HG02571 (cell line): ENCODE measurements around the gene FAM120AOS.

Experiments
- ATAC-seq: cut with Tn5 transposase; IDR thresholded peaks from one replicate; pipeline ENCODE4 v1.9.1; 2021; ENCODE audit warnings: mild to moderate bottlenecking, moderate library complexity; ENCODE audit not compliant: unreplicated experiment

The FAM120AOS gene

DNA sequence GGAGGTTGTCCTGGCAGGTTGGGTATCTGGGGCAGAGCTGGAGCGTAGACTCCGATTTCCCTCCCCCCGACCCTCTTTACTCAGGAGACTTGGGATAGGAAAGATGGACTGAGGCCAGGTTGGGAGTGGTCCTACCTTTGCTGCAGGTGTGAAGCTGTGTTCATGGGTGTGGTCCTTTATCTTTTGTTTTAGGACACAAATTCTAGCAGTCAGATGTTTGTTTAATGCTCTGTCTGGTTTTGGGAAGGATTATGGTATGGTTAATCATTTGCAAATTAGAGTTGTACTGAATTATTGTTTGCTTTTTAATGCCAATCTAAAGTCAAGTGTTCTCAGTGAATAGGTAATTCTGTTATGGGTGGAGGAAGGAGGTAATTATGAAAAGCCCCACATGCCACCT is 14.1 kb upstream of the FAM120AOS start:
- ATAC-seq: no peak

DNA sequence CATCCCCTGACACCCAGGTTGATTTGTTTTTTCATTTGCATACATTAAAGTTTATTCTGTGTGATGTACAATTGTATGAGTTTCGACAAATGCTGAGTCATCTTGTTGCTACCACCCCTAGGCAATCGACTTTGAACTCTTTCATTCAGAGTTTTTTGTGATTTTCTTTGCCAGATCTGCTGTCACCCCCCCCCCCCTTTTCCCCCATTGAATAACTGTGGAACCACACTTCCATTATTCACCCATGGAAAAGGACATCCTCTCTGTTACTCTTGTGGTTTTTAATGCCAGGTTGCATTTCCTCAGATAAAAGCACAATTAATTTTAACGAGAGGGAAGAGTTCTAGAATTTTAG is 13.7 kb upstream of the FAM120AOS start:
- no peak for ATAC-seq

DNA sequence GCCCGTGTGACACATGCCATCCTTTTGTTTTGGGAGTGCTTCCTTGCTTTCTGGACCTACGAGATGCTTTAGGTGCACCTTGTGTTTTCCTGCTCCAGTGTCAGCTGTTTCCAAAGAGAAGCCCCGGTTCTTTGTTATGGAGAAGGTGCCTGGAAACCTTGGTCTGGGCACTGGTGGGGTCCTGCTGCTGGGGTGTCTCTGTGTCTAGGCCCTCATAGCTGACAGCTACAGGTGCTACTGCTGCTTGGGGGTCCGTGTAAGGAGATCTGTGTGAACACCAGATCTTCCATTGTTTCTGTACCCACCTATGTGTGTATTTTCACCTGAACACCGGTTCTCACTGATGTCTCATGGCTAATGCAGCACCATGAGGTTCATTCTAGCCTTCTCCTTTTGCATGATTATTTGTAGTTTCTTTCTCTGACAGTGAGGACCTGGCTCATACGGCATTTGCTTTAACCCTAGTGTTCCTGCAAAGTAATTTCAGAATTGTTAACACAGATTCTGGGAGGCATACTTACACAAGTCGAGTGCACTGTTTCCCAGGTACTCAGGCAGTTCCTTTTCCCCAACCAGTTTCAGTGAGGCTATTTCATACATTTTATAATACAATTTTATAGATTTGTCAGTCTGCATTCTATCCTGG is 13.2 kb upstream of the FAM120AOS start:
- no peak for ATAC-seq

DNA sequence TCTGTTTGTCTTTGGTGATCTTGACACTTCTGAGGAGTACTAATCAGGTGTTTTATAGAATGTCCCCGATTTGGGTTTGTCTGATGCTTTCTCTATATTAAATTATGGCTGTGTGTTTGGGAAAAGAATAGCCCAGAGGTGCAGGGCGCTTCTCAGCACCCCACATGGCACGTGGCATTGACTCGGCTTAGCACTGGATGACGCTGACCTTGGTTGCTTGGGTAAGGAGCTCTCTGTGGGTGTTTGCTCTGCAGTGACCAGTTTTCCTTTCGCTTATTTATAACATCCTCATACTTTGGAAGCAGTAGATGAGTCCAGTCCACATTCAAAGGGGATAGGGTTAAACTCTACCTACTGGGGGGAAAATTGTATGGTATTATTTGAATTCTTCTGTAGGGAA is 12.5 kb upstream of the FAM120AOS start:
- no peak for ATAC-seq

DNA sequence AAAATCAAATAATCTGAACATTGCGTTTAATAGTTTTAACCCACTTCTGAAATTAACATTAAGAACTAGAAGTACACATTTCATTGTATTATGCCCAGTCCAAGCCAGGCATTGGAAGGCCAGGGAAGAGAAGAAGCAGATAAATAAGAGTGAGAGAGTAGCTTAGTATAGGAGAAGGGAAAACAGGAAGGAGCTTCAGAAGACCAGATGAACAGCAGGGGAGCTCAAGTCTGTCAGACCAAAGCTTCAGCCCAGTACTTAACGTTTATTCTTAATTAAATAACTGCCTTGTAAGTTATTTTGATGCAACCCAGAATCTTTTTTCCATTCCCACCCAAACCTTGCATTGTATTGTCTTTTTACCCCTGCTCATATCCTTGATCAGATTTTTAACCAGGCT is 11.5 kb upstream of the FAM120AOS start:
- no peak for ATAC-seq

DNA sequence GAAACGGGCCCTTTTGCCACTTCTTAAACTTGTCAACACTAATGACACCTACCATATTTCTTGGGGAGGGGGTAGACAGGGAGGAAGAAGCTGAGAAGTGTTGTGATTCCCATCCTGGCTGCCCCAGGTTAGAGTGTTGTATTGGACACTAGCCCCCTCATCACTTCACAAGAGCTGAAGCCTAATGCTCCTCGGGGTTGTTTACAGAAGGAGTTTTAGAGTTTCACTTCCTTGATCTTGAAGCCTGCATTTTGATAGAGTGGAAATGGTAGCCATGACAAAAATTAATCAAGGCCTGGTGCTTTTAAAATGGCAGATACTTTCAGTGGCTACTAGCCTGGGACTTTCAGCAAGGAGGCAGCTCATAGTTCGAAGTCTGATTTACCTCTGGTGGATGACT is 11.0 kb upstream of the FAM120AOS start:
- no peak for ATAC-seq

DNA sequence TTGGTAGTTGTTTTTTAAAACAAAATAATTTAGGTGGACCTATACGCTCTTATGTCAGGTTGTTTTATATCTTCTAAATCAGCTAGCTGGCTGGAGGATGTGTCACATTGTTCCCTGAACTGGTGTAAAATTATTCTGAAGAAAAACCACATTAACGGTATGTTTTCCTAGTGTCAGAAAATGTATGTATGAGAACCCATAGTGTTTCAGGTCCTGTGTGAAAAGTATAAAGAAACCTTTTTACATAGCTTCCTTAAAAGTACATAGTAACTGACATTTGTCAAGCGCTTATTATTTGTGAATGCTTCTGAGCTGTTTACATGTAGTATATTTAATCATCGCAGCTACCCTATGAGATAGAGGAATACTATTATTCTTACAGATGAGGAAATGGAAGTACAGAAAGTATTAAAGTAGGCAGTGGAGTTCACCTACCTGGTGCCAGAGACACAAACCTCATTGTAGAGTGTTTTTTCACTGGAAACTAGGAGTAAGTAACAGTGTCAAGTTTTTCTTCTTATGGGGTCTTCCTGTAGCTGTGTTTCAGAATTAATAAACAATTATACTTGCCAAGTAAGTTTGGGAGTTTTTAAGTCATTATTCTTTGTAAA is 10.4 kb upstream of the FAM120AOS start:
- no peak for ATAC-seq

DNA sequence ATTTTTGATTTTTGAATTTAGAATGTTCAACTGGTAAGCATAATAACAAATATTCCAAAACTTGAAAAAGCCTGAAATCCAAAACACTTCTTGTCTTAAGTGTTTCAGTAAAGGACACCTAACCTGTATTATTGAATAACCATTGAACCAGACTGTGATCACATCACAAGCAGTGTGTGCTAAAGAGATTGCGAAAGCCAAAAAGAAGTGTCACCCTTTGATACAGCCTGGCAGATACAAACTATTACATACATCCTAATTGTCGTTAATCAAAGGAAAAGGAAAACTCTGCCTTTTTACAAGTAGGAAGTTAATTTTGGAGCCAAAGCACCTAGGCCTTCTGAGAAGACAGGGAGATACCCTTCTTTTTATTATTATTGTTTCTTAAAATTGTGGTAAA is 8.4 kb upstream of the FAM120AOS start:
- ATAC-seq: no peak

DNA sequence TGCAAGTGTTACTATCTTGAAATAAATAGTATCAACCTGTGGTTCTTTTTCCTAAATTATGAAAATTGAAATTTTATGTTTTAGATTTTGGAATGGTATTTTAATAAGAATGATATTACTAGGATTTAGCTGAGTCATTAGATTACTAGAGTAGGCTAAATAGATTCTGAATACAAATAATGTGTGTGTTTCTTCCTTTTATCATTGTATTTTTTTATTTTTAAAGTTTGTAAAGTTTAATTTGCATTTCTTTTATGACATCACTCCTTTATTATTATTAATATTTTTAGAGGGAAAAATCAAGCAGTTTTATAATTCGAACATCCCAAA is 8.0 kb upstream of the FAM120AOS start:
- no peak for ATAC-seq

DNA sequence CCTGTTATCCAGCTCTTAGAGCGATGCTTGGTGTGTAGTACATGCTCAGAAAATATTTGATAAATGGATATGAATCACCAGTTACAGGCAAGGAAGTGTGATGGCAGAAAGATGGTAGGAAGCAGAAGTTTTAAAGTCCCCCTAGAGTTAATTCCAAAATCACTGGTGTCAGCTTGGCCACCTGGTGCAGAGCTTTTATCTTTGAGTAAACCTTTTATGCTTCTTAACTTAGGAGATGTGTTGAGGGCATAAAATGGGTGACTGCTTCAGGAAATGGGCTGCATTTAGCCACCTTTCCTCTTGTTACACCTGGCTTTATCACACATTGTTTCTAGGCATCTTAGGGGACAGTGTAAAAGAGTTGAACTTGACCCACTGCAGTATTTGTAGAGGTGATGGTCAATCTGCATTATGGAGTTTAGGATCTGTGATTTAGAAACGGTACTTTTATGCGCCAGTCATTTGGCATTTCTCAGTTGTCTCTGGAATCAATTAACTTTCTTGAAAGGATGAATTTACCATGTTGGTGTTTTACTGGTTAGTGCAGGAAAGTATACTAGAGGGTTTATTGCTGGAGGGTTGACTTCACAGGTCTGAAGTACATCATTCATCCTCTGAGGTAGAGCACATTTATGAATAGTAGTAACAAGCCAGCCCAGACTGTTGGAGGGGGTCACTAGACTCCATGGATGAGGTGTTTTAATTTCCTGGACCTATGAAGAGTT is 7.5 kb upstream of the FAM120AOS start:
- ATAC-seq: no peak

DNA sequence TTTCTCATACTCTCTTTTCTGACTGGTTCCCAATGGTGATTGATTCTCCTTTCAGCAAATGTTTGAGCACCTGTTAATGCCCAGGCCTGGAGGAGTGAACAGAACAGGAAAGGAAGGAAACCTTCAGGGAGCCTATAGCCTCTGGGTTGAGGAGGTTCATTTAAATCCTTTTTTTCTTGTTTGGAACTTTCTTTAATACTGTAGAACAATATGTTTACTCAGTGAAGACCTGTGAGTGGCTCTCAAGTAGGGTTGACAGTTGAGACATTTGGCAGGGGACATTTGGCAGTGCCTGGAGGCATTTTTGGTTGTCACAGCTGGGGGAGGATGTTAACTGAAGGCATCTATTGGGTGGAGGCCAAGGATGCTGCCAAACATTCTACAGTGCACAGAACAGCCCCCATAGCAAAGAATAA is 6.1 kb upstream of the FAM120AOS start:
- ATAC-seq: no peak

DNA sequence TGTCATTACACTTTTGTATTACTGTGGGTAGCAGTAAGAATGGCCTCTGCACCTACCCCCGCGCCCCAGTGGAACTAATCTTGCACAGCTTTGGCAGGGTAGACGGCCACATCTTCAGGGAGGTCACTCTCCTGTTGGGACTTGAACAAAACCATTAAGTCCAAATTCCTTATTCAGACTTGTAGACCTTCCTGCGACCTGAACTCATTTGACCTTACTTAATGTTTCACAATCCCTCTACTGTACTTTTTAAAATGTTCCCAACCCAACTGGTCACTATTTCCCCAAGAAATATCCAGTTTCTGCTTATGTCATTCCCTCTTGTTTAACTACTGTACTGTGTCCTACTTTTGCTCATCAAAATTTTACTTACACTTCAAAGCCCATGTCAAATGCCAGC is 5.3 kb upstream of the FAM120AOS start:
- no peak for ATAC-seq

DNA sequence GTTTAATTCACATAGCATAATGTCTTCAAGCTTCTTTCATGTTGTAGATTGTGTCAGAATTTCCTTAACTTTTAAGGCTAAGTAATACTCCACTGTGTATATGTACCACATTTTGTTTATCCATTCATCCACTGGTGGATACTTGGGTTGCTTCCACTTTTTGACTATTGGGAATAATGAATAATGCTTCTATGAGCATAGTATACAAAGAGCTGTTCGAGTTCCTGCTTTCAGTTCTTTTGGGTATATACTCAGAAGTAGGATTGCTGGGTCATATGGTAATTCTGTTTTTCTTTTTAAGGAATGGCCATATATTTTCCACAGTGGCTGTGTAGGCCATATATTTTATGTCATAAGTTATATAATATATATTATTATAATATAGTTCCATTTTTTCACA is 3.6 kb upstream of the FAM120AOS start:
- no peak for ATAC-seq

DNA sequence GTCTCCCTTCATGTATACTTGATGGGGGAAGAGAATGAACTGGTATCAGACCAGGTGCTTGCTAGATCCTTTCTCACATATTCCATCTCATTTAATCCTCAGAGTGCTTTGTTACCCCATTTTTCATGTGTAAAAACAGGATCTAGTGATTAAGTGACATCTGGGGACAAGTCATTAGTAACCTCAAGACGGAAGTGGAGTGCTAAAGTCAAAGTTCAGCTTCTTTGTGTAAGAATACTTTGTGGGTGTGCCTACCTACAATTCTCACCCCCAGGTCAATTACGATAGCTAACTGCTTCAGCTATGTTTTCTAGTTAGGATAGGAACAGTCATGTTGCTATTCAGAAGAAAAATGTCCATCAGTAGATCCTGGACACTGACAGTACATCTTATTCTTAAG is 3.1 kb upstream of the FAM120AOS start:
- ATAC-seq: no peak

DNA sequence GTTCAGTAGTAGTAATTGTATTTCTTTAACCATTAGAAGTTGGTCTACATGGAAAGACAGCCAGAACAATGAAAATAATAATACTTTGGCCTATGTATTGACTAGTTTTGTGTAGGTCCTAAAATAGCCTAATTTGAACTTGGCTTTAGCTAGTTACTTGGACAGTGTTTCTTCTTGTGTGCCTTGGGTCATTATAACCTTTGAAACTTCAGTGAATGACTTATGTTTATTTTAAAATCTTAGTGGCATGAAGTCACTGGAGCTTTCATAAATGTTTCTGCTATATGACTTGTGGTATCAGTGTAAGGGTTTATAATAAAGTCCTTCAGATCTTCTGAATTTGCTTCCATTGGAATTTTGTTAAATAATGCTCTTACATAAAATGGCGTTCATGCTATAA is 2.6 kb upstream of the FAM120AOS start:
- no peak for ATAC-seq

DNA sequence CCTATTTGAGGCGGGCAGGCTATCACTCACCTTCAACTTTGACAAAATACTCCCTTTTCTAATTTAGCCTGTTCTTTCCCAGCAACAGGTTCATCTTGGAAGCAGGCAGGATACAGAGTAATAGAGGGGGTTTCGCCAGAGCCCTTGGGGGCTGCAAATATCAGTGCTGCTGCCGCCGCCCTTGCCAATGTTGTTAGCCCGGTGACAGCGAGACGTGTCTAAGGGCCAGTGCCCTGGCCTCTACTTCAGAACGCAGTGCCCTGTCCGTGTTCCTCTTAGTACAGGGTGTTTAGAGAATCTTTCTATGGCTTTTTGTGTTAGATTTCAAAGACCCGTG is 703 bp downstream of the FAM120AOS start:
- ATAC-seq: no peak

DNA sequence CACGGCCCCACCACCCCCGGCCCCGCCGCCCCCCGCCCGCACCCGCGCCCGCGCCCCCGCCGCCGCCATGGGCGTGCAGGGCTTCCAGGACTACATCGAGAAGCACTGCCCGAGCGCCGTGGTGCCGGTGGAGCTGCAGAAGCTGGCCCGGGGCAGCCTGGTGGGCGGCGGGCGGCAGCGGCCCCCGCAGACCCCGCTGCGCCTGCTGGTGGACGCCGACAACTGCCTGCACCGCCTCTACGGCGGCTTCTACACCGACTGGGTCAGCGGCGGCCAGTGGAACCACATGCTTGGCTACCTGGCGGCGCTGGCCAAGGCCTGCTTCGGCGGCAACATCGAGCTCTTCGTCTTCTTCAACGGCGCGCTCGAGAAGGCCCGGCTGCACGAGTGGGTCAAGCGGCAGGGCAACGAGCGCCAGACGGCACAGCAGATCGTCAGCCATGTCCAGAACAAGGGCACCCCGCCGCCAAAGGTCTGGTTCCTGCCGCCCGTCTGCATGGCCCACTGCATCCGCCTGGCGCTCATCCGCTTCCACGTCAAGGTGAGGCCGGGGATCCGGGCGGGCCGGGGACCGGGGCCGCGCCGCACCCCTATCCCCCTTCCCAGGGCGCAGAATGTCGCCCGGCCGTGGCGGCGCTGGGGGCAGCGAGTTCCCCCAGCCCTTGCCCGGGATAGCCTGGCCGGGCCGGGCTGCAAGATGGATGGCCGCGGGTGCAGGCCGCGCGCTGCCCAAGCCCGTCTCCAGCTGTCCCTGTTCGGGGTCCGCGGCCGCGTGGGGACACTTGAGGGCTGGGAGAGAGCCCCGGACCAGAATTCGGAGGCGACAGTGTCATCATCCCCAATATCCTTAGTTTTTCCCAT is 1.3 kb downstream of the FAM120AOS start:
- ATAC-seq: no peak

DNA sequence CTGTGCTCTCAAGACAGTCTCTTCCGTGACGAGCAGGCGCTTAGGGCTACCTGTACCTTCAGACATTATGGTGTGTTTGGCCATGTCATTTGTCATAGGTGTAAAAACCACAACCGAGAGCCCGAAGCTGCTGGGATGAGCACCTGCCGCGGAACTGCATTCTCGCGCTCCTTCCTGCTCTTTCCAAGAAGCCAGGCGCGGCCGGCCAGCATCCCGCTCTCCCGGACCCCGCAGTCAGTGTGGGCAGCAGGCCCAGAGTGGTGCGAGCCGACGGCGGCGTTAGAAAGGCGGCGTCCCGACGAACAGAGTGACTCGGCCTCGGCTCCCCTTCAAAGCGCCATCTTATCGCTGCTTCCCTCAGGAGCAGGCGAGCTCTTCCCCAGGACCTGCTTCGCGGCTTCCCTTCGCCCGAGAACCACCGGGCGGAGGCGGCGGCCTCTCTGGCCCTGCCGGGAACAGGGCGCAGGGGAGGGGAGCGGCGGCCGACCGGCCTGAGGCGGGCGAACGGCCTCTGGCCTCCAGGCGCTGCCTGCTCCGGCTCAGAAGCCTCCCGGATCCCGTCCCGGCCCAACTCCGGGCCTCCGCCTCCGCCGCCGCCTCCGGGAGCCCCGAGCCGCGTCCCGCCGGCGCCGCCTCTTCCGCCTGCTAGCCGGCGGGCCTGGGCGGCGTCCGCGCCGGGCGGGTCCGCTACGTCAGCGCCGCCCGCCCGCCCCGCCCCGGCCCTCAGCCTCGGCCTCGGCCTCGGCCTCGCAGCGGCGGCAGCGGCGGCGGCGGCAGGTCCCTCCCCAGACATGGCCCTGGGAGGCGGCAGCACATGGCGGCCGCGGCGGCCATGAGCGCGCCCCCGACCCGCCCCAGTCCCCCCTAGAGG is 2.2 kb downstream of the FAM120AOS start, which contains the start of gene FAM120A:
TSS of gene FAM120A (plus strand) at position 741 of the 871 bp plus-strand sequence. CDS start 231 bp downstream, outside the sequence.
- peak; percentile 48 for ATAC-seq

DNA sequence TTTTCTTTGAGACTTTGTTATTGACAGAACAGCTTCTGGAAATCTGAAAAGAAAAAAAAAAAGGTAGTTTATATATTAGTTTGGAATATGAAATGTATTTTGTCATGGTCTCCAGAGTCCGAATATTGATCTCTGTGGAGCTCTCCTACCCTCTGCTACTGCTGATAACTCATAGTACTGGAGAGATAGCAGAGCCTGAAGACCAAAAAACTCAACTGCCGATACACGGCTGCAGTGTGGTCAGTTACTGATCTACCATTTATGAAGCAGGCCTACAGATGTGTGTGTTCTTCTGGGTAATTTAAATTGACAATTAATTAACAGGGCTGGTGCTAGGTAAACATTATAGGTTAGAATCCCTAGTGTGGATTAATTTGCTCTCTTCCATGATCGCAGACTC is 5.7 kb downstream of the FAM120AOS start:
- no peak for ATAC-seq

DNA sequence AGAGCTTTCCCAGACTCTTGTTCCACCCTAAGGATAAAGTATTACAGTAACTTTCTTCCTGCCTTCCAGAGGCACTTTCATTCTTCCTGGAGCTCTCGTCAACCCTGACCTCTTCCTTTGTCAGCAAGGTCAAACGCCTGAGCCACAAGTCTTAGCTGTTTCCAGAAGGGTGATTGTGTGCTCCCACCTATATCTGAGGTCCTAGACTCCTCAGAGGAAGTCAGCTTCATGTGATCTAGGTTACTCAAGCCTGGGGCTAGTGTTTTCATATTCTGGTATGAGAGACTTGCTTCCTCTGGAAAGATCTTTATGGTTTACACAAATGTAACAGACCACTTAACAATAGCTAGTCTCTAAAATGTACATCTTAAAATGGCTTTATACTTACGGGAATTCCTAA is 7.3 kb downstream of the FAM120AOS start:
- ATAC-seq: no peak
